Liver (tissue), 9 donors: Measurements from ENCODE around the gene TBC1D16. TPM values are rescaled to one million over a fixed set of nuclear protein-coding genes. Genes with fewer than 3 reads are reported as not detected.
A peak's percentile ranks its signal among the peaks of the same experiment; 100 is the strongest.
"Not testable (repeated sequence)": the region's sequence is repeated elsewhere in the genome, so short reads cannot be mapped to it uniquely, and the experiment has no call there.

Experiments
- DNase-seq: peaks from one replicate; pipeline ENCODE4 v3.0.0-alpha.2; 2017; ENCODE audit warnings: low spot score
- H3K27ac ChIP-seq, 2 donors: one replicate each; pipeline ENCODE4 v1.7.0; 2013; ENCODE audit warnings: inconsistent platforms in 2 of 2, low read length in 2 of 2, control low read depth in 1 of 2, low read depth in 1 of 2, mild to moderate bottlenecking in 1 of 2
- H3K27me3 ChIP-seq, 4 donors: one replicate each; pipeline versions ENCODE4 v1.6.1 to v1.7.0; 2013; ENCODE audit warnings: low read length in 3 of 4, inconsistent platforms in 1 of 4, mild to moderate bottlenecking in 1 of 4, moderate library complexity in 1 of 4; ENCODE audit not compliant: control insufficient read depth in 4 of 4, insufficient read depth in 4 of 4
- H3K36me3 ChIP-seq, 4 donors: one replicate each; pipeline versions ENCODE4 v1.6.1 to v1.7.0; 2013; ENCODE audit warnings: low read length in 3 of 4, mild to moderate bottlenecking in 3 of 4, low read depth in 1 of 4, moderate library complexity in 1 of 4; ENCODE audit not compliant: control insufficient read depth in 4 of 4, insufficient read depth in 3 of 4
- H3K4me1 ChIP-seq, 4 donors: one replicate each; pipeline versions ENCODE4 v1.6.1 to v1.7.0; 2013; ENCODE audit warnings: low read length in 3 of 4, mild to moderate bottlenecking in 3 of 4, moderate library complexity in 1 of 4; ENCODE audit not compliant: control insufficient read depth in 4 of 4, insufficient read depth in 4 of 4
- H3K4me3 ChIP-seq, 3 donors: one replicate each; pipeline versions ENCODE4 v1.6.1 to v1.7.0; 2013; ENCODE audit warnings: low read length in 3 of 3, control low read depth in 1 of 3, low read depth in 1 of 3, mild to moderate bottlenecking in 1 of 3
- H3K9ac ChIP-seq, 2 donors: one replicate each; pipeline ENCODE4 v1.7.0; 2013; ENCODE audit warnings: low read length in 2 of 2, mild to moderate bottlenecking in 2 of 2, moderate library complexity in 2 of 2, control low read depth in 1 of 2, low read depth in 1 of 2
- H3K9me3 ChIP-seq, 4 donors: one replicate each; pipeline versions ENCODE4 v1.6.1 to v1.7.0; 2013; ENCODE audit warnings: low read length in 3 of 4; ENCODE audit not compliant: control insufficient read depth in 4 of 4
- EGR1 ChIP-seq, 2 donors: IDR thresholded peaks; 2 replicates each; pipeline ENCODE4 v1.6.1; 2016 to 2018; ENCODE audit warnings: antibody characterized with exemption in 2 of 2, low read depth in 2 of 2
- FOXA1 ChIP-seq: IDR thresholded peaks from 2 replicates; pipeline ENCODE4 v1.6.1; 2016; ENCODE audit warnings: antibody characterized with exemption
- FOXA2 ChIP-seq: IDR thresholded peaks from 2 replicates; pipeline ENCODE4 v1.6.1; 2016; ENCODE audit warnings: antibody characterized with exemption
- HNF4A ChIP-seq, 2 donors: conservative IDR thresholded peaks; 2 replicates each; pipeline ENCODE4 v1.6.1; 2016; ENCODE audit warnings: antibody characterized with exemption in 2 of 2, mild to moderate bottlenecking in 2 of 2
- HNF4G ChIP-seq: IDR thresholded peaks from 2 replicates; pipeline ENCODE4 v1.6.1; 2016; ENCODE audit warnings: antibody characterized with exemption
- JUND ChIP-seq, 2 donors: IDR thresholded peaks; 2 replicates each; pipeline ENCODE4 v1.6.1; 2016; ENCODE audit warnings: antibody characterized with exemption in 2 of 2
- RAD21 ChIP-seq, 2 donors: IDR thresholded peaks; 2 replicates each; pipeline ENCODE4 v1.6.1; 2016; ENCODE audit warnings: antibody characterized with exemption in 2 of 2, mild to moderate bottlenecking in 2 of 2
- REST ChIP-seq: IDR thresholded peaks from 2 replicates; pipeline ENCODE4 v1.6.1; 2016; ENCODE audit warnings: antibody characterized with exemption, mild to moderate bottlenecking
- RXRA ChIP-seq, 2 donors: IDR thresholded peaks; 2 replicates each; pipeline ENCODE4 v1.6.1; 2017 to 2018; ENCODE audit warnings: antibody characterized with exemption in 2 of 2, mild to moderate bottlenecking in 1 of 2
- SP1 ChIP-seq: IDR thresholded peaks from 2 replicates; pipeline ENCODE4 v1.6.1; 2018; ENCODE audit warnings: antibody characterized with exemption, mild to moderate bottlenecking
- TAF1 ChIP-seq: conservative IDR thresholded peaks from 2 replicates; pipeline ENCODE4 v1.6.1; 2016; ENCODE audit warnings: antibody characterized with exemption, mild to moderate bottlenecking
- WGBS: extraction: QIAGEN DNeasy Blood & Tissue Kit; methylation state at CpG from one replicate; pipeline ENCODE4 v1.1.7; 2013; 5-methylcytosine and 5-hydroxymethylcytosine counted together
- polyA plus RNA-seq, 2 donors: library from polyadenylated mRNA; stranded (reverse) in 1 of 2; unstranded in 1 of 2; fragments of 200-250 nt in 1 of 2; fragments of >200 nt in 1 of 2; fragmentation: Nextera tagmentation in 1 of 2; extraction: Ambion mirVana in 1 of 2; gene quantifications; one replicate each; pipeline versions ENCODE4 v1.2.1 to v1.2.3, GENCODE V29; 2013 to 2015
- total RNA-seq, 2 donors: library from RNA; depleted of rRNA; stranded (reverse); fragments of >200 nt; gene quantifications; one replicate each; pipeline ENCODE4 v1.2.3, GENCODE V29; 2014
- TF ChIP-seq, protein P1 (sequence below): IDR thresholded peaks from 2 replicates; pipeline ENCODE4 v1.6.1; 2016; ENCODE audit warnings: antibody characterized with exemption
- TF ChIP-seq, protein P2 (sequence below): fragments of 150-350 bp; IDR thresholded peaks from 2 replicates; pipeline ENCODE4 v1.5.1; 2017; ENCODE audit warnings: improper control_type of control experiment, low read depth, low read length; ENCODE audit not compliant: missing input control
- TF ChIP-seq, protein P3 (sequence below): IDR thresholded peaks from 2 replicates; pipeline ENCODE4 v1.6.1; 2016; ENCODE audit warnings: antibody characterized with exemption
- donor health status: healthy.
- donor health status: healthy.
- donor health status: healthy.
- donor health status: healthy.
- donor health status: healthy.

TBC1D16 gene
- total and polyA plus RNA-seq, 4 donors, result 3.4 to 29.5 (median 4.7) TPM

GRCh38 chr17:80047176-80047575 lies 11.5 kb upstream of the TBC1D16 start:
- Histone ChIP-seq H3K4me1 (peaks cover 0 to 10% (median 6%) of the 10 kb centered on the region in 4 donors), H3K36me3 (peaks cover 0 to 2% (median 0%) of the 10 kb centered on the region in 4 donors), H3K4me3 (no peak overlapping the region), H3K9ac (no peak overlapping the region), H3K27me3 (no peaks in the 10 kb centered on the region), H3K27ac (no peak overlapping the region), H3K9me3 (peaks cover 0 to 3% (median 0%) of the 10 kb centered on the region in 4 donors)
- TF ChIP-seq HNF4G (no peak), RXRA (IDR thresholded peaks at IDR 0.05) (no peak), FOXA1 (no peak), HNF4A (conservative IDR thresholded peaks at IDR 0.05) (no peak), SP1 (no peak), JUND (IDR thresholded peaks at IDR 0.05) (no peak)
- TF ChIP-seq, protein P1, sequence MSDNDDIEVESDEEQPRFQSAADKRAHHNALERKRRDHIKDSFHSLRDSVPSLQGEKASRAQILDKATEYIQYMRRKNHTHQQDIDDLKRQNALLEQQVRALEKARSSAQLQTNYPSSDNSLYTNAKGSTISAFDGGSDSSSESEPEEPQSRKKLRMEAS, result no peak
- 94% methylated on average over 11 of the region's 11 CpGs for WGBS
- no peak for DNase-seq

DNA sequence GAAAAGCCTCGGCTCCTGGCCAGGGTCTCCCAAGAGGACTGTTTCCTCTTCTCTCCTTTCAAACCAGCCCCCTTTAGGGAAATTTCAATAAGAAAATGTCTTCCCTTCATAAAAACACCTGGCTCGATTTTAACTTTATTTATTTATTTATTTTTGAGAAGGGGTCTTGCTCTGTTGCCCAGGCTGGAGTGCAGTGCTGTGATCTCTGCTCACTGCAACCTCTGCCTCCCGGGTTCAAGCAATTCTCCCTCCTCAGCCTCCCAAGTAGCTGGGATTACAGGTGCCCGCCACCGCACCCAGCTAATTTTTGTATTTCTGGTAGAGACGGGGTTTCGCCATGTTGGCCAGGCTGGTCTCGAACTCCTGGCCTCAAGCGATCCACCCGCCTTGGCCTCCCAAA lies 11.0 kb upstream of the TBC1D16 start:
- not testable (repeated sequence) for DNase-seq, H3K27me3 ChIP-seq, H3K9ac ChIP-seq, H3K27ac ChIP-seq, H3K9me3 ChIP-seq, H3K4me3 ChIP-seq, H3K36me3 ChIP-seq
- 97% methylated on average over 10 of the region's 10 CpGs for WGBS
- peaks cover 0 to 10% (median 6%) of the 10 kb centered on the region in 4 donors for H3K4me1 ChIP-seq

- 20% methylated on average over 4 of the region's 4 CpGs for WGBS
- no peaks in the 10 kb centered on the region for H3K27me3 ChIP-seq
- H3K4me1 ChIP-seq, result peaks cover 0 to 10% (median 6%) of the 10 kb centered on the region in 4 donors
- TF ChIP-seq RAD21 (IDR thresholded peaks at IDR 0.05) (peak in 1 of 2 donors; percentile 18), RXRA (IDR thresholded peaks at IDR 0.05) (peak; percentile 25 to 32), FOXA2 (no peak), HNF4A (conservative IDR thresholded peaks at IDR 0.05) (peak in 1 of 2 donors; percentile 34), FOXA1 (no peak), HNF4G (no peak), TAF1 (no peak), SP1 (no peak)
- TF ChIP-seq, protein P2, sequence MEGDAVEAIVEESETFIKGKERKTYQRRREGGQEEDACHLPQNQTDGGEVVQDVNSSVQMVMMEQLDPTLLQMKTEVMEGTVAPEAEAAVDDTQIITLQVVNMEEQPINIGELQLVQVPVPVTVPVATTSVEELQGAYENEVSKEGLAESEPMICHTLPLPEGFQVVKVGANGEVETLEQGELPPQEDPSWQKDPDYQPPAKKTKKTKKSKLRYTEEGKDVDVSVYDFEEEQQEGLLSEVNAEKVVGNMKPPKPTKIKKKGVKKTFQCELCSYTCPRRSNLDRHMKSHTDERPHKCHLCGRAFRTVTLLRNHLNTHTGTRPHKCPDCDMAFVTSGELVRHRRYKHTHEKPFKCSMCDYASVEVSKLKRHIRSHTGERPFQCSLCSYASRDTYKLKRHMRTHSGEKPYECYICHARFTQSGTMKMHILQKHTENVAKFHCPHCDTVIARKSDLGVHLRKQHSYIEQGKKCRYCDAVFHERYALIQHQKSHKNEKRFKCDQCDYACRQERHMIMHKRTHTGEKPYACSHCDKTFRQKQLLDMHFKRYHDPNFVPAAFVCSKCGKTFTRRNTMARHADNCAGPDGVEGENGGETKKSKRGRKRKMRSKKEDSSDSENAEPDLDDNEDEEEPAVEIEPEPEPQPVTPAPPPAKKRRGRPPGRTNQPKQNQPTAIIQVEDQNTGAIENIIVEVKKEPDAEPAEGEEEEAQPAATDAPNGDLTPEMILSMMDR, result no peak
- TF ChIP-seq, protein P3, sequence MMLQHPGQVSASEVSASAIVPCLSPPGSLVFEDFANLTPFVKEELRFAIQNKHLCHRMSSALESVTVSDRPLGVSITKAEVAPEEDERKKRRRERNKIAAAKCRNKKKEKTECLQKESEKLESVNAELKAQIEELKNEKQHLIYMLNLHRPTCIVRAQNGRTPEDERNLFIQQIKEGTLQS, result no peak
- peaks cover 0 to 3% (median 0%) of the 10 kb centered on the region in 4 donors for H3K9me3 ChIP-seq
- H3K27ac ChIP-seq, result peak overlapping the region in 1 of 2 donors; percentile 12
- H3K4me3 ChIP-seq, result no peak overlapping the region
- no peak overlapping the region for H3K9ac ChIP-seq
- H3K36me3 ChIP-seq, result peaks cover 0 to 2% (median 0%) of the 10 kb centered on the region in 4 donors
- DNase-seq, result no peak
Measured at GRCh38 chr17:80045703-80046102, 10.0 kb upstream of the TBC1D16 start.

DNA sequence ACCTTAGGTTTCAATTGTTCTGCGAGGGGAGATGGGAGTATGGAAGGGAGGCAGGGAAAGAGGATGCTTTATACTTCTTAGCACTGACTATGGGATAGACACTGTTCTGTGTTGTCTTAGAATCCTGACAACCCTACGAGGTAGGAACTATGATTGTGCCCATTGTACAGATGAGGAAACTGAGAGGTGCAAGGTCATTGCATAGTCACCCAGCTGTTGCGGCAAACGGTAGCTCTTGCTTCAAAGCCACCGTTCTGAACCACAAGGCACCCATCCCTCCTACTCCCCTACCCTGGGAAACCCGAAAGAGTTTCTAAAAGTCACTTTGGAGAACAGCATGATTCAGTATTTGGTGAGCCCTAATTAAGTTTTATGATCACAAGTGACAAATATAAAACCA lies 8.3 kb upstream of the TBC1D16 start:
- no peak for DNase-seq
- H3K27me3 ChIP-seq, result no peaks in the 10 kb centered on the region
- no peak overlapping the region for H3K4me3 ChIP-seq
- peaks cover 0 to 2% (median 0%) of the 10 kb centered on the region in 4 donors for H3K36me3 ChIP-seq
- whole genome bisulfite sequencing, result 91% methylated on average over 6 of the region's 6 CpGs
- peaks cover 0 to 3% (median 0%) of the 10 kb centered on the region in 4 donors for H3K9me3 ChIP-seq
- no peak overlapping the region for H3K27ac ChIP-seq
- peaks cover 0 to 10% (median 6%) of the 10 kb centered on the region in 4 donors for H3K4me1 ChIP-seq
- TF ChIP-seq, protein P3, result no peak
- TF ChIP-seq EGR1 (IDR thresholded peaks at IDR 0.05; ENCODE audit: low read depth in 2 of 2) (no peak), RXRA (IDR thresholded peaks at IDR 0.05) (no peak), REST (no peak), HNF4G (no peak), FOXA1 (no peak), FOXA2 (no peak), RAD21 (IDR thresholded peaks at IDR 0.05) (no peak)
- no peak overlapping the region for H3K9ac ChIP-seq
